Neural cell (in vitro differentiated cells): ENCODE results near the gene PRKX.

Experiments
- CTCF ChIP-seq: fragments of 450-650 bp; IDR thresholded peaks from 2 replicates; pipeline ENCODE4 v1.5.1; 2014; ENCODE audit warnings: antibody characterized with exemption, mild to moderate bottlenecking, moderate library complexity; ENCODE audit not compliant: poor library complexity, severe bottlenecking
- EP300 ChIP-seq: fragments of 450-650 bp; conservative IDR thresholded peaks from 2 replicates; pipeline ENCODE4 v1.6.1; 2014; ENCODE audit warnings: antibody characterized with exemption, mild to moderate bottlenecking, moderate library complexity; ENCODE audit not compliant: poor library complexity, severe bottlenecking
- REST ChIP-seq: IDR thresholded peaks from 2 replicates; pipeline ENCODE4 v1.6.1; 2012; ENCODE audit warnings: borderline replicate concordance

- TF ChIP-seq EP300 (no peak), CTCF (no peak), REST (no peak)
Measured at GRCh38 chrX:3603026-3603661, 110.3 kb downstream of the PRKX start.
